Glutamatergic neuron (in vitro differentiated cells): ENCODE measurements around the gene AGR3. TPM values are rescaled to one million over a fixed set of nuclear protein-coding genes. Genes with fewer than 3 reads are reported as not detected.

ENCODE experiments used
- DNase-seq: peaks from one replicate; pipeline ENCODE4 v3.0.0; 2022
- H3K27ac Mint-ChIP-seq: one replicate; pipeline ENCODE4 v1.8.0; 2020; ENCODE audit warnings: mild to moderate bottlenecking, mixed read lengths, inconsistent platforms; ENCODE audit not compliant: unreplicated experiment
- H3K27me3 Mint-ChIP-seq: one replicate; pipeline ENCODE4 v1.8.0; 2020; ENCODE audit warnings: mild to moderate bottlenecking, moderate library complexity, mixed read lengths, inconsistent platforms; ENCODE audit not compliant: unreplicated experiment
- H3K36me3 Mint-ChIP-seq: one replicate; pipeline ENCODE4 v1.8.0; 2020; ENCODE audit warnings: mild to moderate bottlenecking, mixed read lengths, inconsistent platforms; ENCODE audit not compliant: unreplicated experiment
- H3K4me1 Mint-ChIP-seq: one replicate; pipeline ENCODE4 v1.8.0; 2020; ENCODE audit warnings: mild to moderate bottlenecking, low read depth, mixed read lengths, inconsistent platforms; ENCODE audit not compliant: unreplicated experiment
- H3K4me3 Mint-ChIP-seq: one replicate; pipeline ENCODE4 v1.8.0; 2020; ENCODE audit warnings: mild to moderate bottlenecking, mixed read lengths, inconsistent platforms; ENCODE audit not compliant: unreplicated experiment
- H3K9me3 Mint-ChIP-seq: one replicate; pipeline ENCODE4 v1.8.0; 2020; ENCODE audit warnings: mild to moderate bottlenecking, moderate library complexity, mixed read lengths, inconsistent platforms; ENCODE audit not compliant: unreplicated experiment
- total RNA-seq: library from RNA; stranded (reverse); fragmentation: NEBNext Ultra II Directional; extraction: Animal tissue kit (Norgen Biotek cat#: 25700); gene quantifications from one replicate; pipeline ENCODE4 v1.2.1, GENCODE V29; 2021; ENCODE audit not compliant: unreplicated experiment
- TF ChIP-seq, protein P1 (sequence below): fragments of 200-600 bp; sonication (generic); IDR thresholded peaks from one replicate; pipeline ENCODE4 v1.5.0; 2021; ENCODE audit not compliant: partially characterized antibody, unreplicated experiment

Gene AGR3
- total RNA-seq, 1 donor from 2014 or later, result not detected

- peaks cover 2% of the 10 kb centered on the region for H3K9me3 Mint-ChIP-seq
- H3K27ac Mint-ChIP-seq, result no peak overlapping the region
- TF ChIP-seq, protein P1, sequence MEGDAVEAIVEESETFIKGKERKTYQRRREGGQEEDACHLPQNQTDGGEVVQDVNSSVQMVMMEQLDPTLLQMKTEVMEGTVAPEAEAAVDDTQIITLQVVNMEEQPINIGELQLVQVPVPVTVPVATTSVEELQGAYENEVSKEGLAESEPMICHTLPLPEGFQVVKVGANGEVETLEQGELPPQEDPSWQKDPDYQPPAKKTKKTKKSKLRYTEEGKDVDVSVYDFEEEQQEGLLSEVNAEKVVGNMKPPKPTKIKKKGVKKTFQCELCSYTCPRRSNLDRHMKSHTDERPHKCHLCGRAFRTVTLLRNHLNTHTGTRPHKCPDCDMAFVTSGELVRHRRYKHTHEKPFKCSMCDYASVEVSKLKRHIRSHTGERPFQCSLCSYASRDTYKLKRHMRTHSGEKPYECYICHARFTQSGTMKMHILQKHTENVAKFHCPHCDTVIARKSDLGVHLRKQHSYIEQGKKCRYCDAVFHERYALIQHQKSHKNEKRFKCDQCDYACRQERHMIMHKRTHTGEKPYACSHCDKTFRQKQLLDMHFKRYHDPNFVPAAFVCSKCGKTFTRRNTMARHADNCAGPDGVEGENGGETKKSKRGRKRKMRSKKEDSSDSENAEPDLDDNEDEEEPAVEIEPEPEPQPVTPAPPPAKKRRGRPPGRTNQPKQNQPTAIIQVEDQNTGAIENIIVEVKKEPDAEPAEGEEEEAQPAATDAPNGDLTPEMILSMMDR, result no peak
- H3K27me3 Mint-ChIP-seq, result no peaks in the 10 kb centered on the region
- no peaks in the 10 kb centered on the region for H3K36me3 Mint-ChIP-seq
- H3K4me1 Mint-ChIP-seq, result no peaks in the 10 kb centered on the region
- DNase-seq, result no peak
- H3K4me3 Mint-ChIP-seq, result no peak overlapping the region
Measured at GRCh38 chr7:16810112-16810511, 71.7 kb downstream of the AGR3 start.

Other genes with a start within 250 kb of the AGR3 start
- 9.4 TPM for gene ANKMY2, start 236.2 kb downstream of the AGR3 start, total RNA-seq
- 86.7 TPM for gene BZW2, start 235.8 kb downstream of the AGR3 start, total RNA-seq
- 81.1 TPM for gene TSPAN13, start 128.2 kb downstream of the AGR3 start, total RNA-seq
- gene AGR2, start 77.0 kb downstream of the AGR3 start, total RNA-seq, result not detected